ENCODE results near the gene KRT8.

GRCh38 chr12:52874573-52875435 is 30.1 kb downstream of the KRT8 start:
- TF ChIP-seq POLR2A (IDR thresholded peaks at IDR 0.05) = no peak
- TF ChIP-seq, protein P1, sequence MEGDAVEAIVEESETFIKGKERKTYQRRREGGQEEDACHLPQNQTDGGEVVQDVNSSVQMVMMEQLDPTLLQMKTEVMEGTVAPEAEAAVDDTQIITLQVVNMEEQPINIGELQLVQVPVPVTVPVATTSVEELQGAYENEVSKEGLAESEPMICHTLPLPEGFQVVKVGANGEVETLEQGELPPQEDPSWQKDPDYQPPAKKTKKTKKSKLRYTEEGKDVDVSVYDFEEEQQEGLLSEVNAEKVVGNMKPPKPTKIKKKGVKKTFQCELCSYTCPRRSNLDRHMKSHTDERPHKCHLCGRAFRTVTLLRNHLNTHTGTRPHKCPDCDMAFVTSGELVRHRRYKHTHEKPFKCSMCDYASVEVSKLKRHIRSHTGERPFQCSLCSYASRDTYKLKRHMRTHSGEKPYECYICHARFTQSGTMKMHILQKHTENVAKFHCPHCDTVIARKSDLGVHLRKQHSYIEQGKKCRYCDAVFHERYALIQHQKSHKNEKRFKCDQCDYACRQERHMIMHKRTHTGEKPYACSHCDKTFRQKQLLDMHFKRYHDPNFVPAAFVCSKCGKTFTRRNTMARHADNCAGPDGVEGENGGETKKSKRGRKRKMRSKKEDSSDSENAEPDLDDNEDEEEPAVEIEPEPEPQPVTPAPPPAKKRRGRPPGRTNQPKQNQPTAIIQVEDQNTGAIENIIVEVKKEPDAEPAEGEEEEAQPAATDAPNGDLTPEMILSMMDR (IDR thresholded peaks at IDR 0.05) = no peak
- no peak for TF ChIP-seq EP300 (IDR thresholded peaks at IDR 0.05)

Measured in tibial nerve (tissue), 4 donors.